Measurements from ENCODE around the gene PREX1.

DNA sequence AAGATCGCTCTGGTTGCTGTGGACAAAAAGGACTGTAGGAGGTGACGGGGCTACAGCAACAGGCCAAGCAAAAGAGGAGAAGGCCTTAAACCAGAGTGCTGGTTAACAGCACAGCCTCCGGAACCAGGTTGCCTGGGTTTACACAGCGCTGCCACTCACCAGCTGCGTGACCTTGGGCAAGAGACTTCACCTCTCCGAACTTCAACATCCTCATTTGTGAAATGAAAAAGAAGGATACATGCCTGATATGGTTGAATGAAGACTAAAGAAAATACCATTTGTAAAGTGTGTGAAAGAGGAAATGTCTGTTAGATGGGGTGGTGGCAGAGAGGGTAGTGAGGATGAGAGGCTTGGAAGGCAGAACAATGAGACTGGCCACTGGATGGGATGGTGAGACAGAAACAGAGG is 44.9 kb downstream of the PREX1 start:
- TF ChIP-seq, protein P1, sequence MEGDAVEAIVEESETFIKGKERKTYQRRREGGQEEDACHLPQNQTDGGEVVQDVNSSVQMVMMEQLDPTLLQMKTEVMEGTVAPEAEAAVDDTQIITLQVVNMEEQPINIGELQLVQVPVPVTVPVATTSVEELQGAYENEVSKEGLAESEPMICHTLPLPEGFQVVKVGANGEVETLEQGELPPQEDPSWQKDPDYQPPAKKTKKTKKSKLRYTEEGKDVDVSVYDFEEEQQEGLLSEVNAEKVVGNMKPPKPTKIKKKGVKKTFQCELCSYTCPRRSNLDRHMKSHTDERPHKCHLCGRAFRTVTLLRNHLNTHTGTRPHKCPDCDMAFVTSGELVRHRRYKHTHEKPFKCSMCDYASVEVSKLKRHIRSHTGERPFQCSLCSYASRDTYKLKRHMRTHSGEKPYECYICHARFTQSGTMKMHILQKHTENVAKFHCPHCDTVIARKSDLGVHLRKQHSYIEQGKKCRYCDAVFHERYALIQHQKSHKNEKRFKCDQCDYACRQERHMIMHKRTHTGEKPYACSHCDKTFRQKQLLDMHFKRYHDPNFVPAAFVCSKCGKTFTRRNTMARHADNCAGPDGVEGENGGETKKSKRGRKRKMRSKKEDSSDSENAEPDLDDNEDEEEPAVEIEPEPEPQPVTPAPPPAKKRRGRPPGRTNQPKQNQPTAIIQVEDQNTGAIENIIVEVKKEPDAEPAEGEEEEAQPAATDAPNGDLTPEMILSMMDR (IDR thresholded peaks at IDR 0.05; ENCODE audit: extremely low read depth in 1 of 2, insufficient read depth in 1 of 2, low read depth in 1 of 2, low read length in 2 of 2), result no peak
- TF ChIP-seq EZH2 (IDR thresholded peaks at IDR 0.05; ENCODE audit: borderline replicate concordance, low read depth, low read length, severe bottlenecking), result no peak
- TF ChIP-seq POLR2A (IDR thresholded peaks at IDR 0.05; ENCODE audit: low read depth, low read length), result no peak
